HuH-7.5 (cell line): Measurements from ENCODE around the gene GOLGA6L25.
"Not testable (repeated sequence)": the region's sequence is repeated elsewhere in the genome, so short reads cannot be mapped to it uniquely, and the experiment has no call there.

Source experiments
- DNase-seq: peaks from one replicate; pipeline ENCODE4 v3.0.0; 2011; ENCODE audit warnings: low spot score

The GOLGA6L25 gene

DNA sequence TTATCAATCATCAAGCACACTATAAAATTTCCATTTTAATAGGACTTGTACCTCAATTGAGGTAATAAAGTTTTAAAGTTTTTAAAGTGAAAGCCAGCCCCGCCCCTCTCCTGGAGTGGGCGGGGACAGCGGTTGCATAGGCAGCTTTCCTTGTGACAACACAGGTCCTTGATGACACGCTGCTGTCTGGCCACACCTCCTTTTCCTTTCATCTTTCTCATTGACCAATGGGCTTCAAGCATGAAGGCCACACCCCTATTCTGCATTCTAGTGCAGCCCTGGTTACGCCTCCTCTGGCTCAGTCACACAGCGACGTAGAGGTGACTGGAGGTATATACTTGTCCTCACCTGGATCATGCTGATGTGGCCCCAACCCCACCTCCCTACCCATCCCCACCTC is at the start of gene GOLGA6L25:
Gene GOLGA6L25 (plus strand): TSS at position 301 of the 400 bp plus-strand sequence. CDS start 61 bp downstream, at position 362.
- not testable (repeated sequence) for DNase-seq

DNA sequence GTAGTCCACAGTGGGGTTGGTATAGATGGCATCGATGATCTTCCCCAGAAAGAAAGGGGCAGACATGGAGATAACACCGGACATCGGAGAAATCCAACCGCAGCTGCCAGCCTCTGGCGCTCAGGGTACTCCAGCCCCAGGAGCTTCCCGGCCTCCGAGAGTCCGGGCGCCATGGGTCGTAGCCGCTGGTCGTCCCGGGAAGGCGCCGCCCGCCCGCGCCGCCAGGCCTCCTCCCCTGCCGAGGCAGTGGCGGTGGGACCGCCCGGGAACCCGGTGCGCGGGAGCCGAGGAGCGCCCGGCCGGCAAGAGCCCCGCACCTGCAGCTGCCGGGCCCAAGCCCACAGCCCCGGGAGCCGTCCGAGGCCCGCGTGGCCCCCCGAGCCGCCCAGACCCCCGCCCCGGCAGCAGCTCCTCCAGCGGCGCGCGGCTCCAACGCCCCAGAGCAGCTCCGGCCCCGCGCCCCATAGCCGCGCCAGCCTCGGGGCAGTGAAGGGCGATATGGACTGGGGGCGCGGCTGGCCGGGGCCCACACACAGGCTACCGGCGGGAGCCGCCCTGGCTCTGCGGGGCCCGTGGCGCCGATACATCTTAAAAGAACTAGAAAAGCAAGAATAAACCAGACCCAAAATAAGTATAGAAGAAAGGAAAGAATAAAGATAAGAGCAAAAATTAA is 45.0 kb upstream of the GOLGA6L25 start:
- not testable (repeated sequence) for DNase-seq

- not testable (repeated sequence) for DNase-seq
Measured at GRCh38 chr15:28514128-28514527, 39.2 kb upstream of the GOLGA6L25 start.

DNA sequence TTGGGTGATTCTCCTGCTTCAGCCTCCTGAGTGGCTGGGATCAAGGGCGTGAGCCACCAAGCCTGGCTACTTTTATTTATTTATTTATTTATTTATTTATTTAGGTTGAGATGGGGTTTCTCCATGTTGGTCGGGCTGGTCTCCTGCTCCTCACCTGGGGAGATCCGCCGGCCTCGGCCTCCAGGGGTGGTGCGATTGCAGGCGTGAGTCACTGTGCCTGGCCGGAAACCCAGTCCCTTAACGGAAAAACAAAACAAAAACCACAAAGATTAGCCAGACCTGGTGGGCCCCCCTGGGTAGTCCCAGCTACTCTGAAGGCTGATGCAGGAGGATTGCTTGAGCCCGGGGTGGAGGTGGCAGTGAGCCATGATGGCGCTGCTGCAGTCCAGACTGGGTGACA is 38.2 kb upstream of the GOLGA6L25 start:
- DNase-seq = not testable (repeated sequence)

GRCh38 chr15:28532954-28533353 is 20.4 kb upstream of the GOLGA6L25 start, which contains the start of gene GOLGA8G:
Gene GOLGA8G (minus strand): TSS chr15:28532971. CDS start chr15:28532909, 62 bp downstream.
- DNase-seq = not testable (repeated sequence)

GRCh38 chr15:28573351-28573750 is 20.0 kb downstream of the GOLGA6L25 start:
- not testable (repeated sequence) for DNase-seq

DNA sequence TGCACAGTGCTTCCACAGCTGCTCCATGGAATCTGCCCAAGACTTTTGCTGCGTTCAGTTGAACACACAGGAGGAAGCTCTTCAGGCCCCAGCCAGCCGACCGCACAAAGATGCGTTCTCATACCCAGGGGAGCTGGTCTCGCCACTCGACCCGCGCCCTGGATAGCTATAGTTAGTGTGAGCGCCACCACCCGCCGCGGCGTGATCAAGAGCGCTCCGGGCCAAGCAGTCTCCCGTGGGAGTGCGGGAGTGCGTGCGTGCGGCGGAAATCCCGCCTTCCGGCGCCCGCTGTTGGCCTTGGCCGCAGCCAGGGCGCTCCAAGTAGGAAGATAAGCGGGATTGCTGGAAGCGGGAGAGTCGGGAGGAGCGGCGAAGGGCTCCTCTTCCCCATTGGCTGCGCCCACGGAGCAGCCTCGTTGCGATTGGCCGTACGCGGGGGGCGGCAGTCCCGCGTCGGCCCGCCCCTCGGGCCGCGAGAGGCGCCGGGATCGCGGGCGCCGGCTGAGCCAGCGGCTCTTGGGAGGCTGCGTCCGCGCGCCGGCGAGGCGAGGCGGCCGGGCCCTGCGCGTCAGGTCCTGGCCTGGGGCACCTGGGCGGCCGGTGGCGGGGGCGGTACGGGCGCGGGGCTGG is 35.7 kb downstream of the GOLGA6L25 start:
- not testable (repeated sequence) for DNase-seq

GRCh38 chr15:28589769-28590168 is 36.4 kb downstream of the GOLGA6L25 start:
- DNase-seq = not testable (repeated sequence)

DNA sequence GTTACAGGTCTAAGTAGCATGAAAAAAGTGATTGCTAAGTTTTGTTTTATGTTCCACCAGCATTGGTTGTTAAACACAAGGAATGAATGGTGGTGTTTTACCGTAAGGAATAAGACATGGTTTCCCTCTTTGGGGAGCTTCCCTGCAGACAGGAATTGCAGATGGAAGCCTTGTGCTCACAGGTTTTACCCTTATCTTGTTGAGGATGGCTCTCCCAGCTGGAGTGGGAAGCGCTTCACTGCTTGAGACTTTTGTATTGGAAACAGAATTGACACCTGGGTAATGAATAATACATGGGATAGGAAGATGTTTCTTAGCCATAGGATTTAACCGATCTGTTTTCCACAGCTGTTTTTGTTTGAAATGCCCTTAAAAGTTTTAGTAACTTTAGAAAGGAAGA is 39.0 kb downstream of the GOLGA6L25 start:
- not testable (repeated sequence) for DNase-seq

- not testable (repeated sequence) for DNase-seq
Measured at GRCh38 chr15:28593424-28594129, 40.2 kb downstream of the GOLGA6L25 start.

- not testable (repeated sequence) for DNase-seq
Measured at GRCh38 chr15:28597471-28597870, 44.1 kb downstream of the GOLGA6L25 start.

DNA sequence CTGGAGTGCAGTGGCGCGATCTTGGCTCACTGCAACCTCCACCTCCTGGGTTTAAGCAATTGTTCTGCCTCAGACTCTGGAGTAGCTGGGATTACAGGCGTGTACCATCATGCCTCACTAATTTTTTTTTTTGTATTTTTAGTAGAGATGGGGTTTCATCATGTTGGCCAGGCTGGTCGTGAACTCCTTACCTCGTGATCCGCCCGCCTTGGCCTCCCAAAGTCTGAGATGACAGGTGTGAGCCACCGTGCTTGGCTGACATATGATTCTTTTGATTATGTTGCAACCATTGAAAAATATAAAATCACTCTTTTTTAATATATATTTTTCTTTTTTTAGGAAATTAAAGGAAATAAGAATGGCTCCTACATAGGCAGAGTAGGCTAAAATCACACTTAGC is 44.8 kb downstream of the GOLGA6L25 start:
- DNase-seq = not testable (repeated sequence)

DNA sequence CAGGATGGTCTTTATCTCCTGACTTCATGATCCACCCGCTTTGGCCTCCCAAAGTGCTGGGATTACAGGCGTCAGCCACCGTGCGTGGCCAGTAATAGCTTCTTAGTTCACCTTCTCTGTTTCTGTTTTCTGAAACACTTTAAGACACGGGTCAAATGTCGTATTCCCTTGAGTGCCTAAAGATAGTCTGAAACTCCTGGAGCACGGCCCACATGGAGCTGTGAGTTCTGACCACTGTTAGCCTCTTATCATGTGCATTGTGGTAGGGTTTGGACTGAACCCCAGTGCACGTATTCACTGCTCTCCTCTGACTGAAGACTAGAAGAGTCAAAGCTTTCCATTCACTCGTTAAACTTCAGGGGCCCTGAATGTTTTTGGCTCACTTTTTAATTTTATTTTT is 48.8 kb downstream of the GOLGA6L25 start:
- not testable (repeated sequence) for DNase-seq
